ENCODE data around the gene PARD3.

GRCh38 chr10:34462993-34463392, 352.1 kb downstream of the PARD3 start:
- TF ChIP-seq, protein P1, sequence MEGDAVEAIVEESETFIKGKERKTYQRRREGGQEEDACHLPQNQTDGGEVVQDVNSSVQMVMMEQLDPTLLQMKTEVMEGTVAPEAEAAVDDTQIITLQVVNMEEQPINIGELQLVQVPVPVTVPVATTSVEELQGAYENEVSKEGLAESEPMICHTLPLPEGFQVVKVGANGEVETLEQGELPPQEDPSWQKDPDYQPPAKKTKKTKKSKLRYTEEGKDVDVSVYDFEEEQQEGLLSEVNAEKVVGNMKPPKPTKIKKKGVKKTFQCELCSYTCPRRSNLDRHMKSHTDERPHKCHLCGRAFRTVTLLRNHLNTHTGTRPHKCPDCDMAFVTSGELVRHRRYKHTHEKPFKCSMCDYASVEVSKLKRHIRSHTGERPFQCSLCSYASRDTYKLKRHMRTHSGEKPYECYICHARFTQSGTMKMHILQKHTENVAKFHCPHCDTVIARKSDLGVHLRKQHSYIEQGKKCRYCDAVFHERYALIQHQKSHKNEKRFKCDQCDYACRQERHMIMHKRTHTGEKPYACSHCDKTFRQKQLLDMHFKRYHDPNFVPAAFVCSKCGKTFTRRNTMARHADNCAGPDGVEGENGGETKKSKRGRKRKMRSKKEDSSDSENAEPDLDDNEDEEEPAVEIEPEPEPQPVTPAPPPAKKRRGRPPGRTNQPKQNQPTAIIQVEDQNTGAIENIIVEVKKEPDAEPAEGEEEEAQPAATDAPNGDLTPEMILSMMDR (IDR thresholded peaks at IDR 0.05), result no peak
- TF ChIP-seq POLR2AphosphoS5 (IDR thresholded peaks at IDR 0.05) (no peak), POLR2A (IDR thresholded peaks at IDR 0.05; ENCODE audit: low read depth) (no peak)
